Left kidney (tissue), 8 donors: ENCODE measurements around the gene ZNF600. TPM values are rescaled to one million over a fixed set of nuclear protein-coding genes. Genes with fewer than 3 reads are reported as not detected.
"Not testable (repeated sequence)": the region's sequence is repeated elsewhere in the genome, so short reads cannot be mapped to it uniquely, and the experiment has no call there.

Experiments used
- DNase-seq: peaks from one replicate; pipeline ENCODE4 v3.0.0-alpha.2; 2013
- long read RNA-seq, 8 donors: transcript quantifications; one replicate each; lab custom pipeline, GENCODE V29; 2026
- polyA plus RNA-seq: library from polyadenylated mRNA; unstranded; fragments of 120-200 nt; gene quantifications from one replicate; pipeline ENCODE4 v1.2.1, GENCODE V29; 2013; ENCODE audit not compliant: insufficient read length

ZNF600 gene
- polyA plus RNA-seq: 9.2 TPM
- long read RNA-seq, donor 1, partial matches to known transcripts: 0 of 3 reads
- long read RNA-seq, donor 1, other reads (novel, unspliced or antisense): 0 of 3 reads
- long read RNA-seq, donor 2, partial matches to known transcripts: 0 of 2 reads
- long read RNA-seq, donor 2, other reads (novel, unspliced or antisense): 0 of 2 reads
- long read RNA-seq, donor 3: 0 reads
- long read RNA-seq, donor 4: 0 reads
- long read RNA-seq, donor 5, partial matches to known transcripts: 0 of 3 reads
- long read RNA-seq, donor 5, other reads (novel, unspliced or antisense): 0 of 3 reads
- long read RNA-seq, donor 6, partial matches to known transcripts: 0 of 2 reads
- long read RNA-seq, donor 6, other reads (novel, unspliced or antisense): 0 of 2 reads
- long read RNA-seq, donor 7, partial matches to known transcripts: 0 of 3 reads
- long read RNA-seq, donor 7, other reads (novel, unspliced or antisense): 0 of 3 reads
- long read RNA-seq, donor 8, partial matches to known transcripts: 0 of 1 reads
- long read RNA-seq, donor 8, other reads (novel, unspliced or antisense): 0 of 1 reads

- DNase-seq: peak; percentile 59
Measured at GRCh38 chr19:52786464-52787354, at the start of gene ZNF600. TSS of gene ZNF600 (minus strand) at chr19:52786791. CDS start at chr19:52778888, 7,903 bp downstream.

- DNase-seq: not testable (repeated sequence)
Measured at GRCh38 chr19:52834289-52834688, 47.7 kb upstream of the ZNF600 start.

GRCh38 chr19:52833541-52833940 is 47.0 kb upstream of the ZNF600 start:
- DNase-seq: not testable (repeated sequence)

GRCh38 chr19:52829866-52830265 is 43.3 kb upstream of the ZNF600 start:
- DNase-seq: not testable (repeated sequence)

GRCh38 chr19:52825765-52826164 is 39.2 kb upstream of the ZNF600 start:
- no peak for DNase-seq

GRCh38 chr19:52823676-52824075 is 37.1 kb upstream of the ZNF600 start:
- DNase-seq: no peak

- DNase-seq: peak; percentile 33
Measured at GRCh38 chr19:52821204-52821960, 34.8 kb upstream of the ZNF600 start, which contains the start of gene ZNF28. TSS of gene ZNF28 (minus strand) at chr19:52821633. CDS start at chr19:52817958, 3,675 bp downstream.

- DNase-seq: not testable (repeated sequence)
Measured at GRCh38 chr19:52820472-52821203, 34.0 kb upstream of the ZNF600 start.

GRCh38 chr19:52809801-52810200 is 23.2 kb upstream of the ZNF600 start:
- DNase-seq: no peak

- not testable (repeated sequence) for DNase-seq
Measured at GRCh38 chr19:52799950-52800640, 13.5 kb upstream of the ZNF600 start.

GRCh38 chr19:52789440-52789839 is 2.8 kb upstream of the ZNF600 start:
- no peak for DNase-seq

GRCh38 chr19:52786078-52786463 is 520 bp downstream of the ZNF600 start:
- DNase-seq: no peak

- no peak for DNase-seq
Measured at GRCh38 chr19:52785506-52785905, 1.1 kb downstream of the ZNF600 start.

GRCh38 chr19:52782864-52783263 is 3.7 kb downstream of the ZNF600 start:
- DNase-seq: not testable (repeated sequence)

- DNase-seq: no peak
Measured at GRCh38 chr19:52778811-52779210, 7.8 kb downstream of the ZNF600 start.

- not testable (repeated sequence) for DNase-seq
Measured at GRCh38 chr19:52756447-52756846, 30.1 kb downstream of the ZNF600 start.

GRCh38 chr19:52749780-52750179 is 36.8 kb downstream of the ZNF600 start:
- no peak for DNase-seq

- peak; percentile 41 for DNase-seq
Measured at GRCh38 chr19:52748336-52748950, 38.1 kb downstream of the ZNF600 start.

GRCh38 chr19:52745919-52746318 is 40.7 kb downstream of the ZNF600 start:
- DNase-seq: not testable (repeated sequence)

- no peak for DNase-seq
Measured at GRCh38 chr19:52743091-52743490, 43.5 kb downstream of the ZNF600 start.
